GM10847 (cell line): ENCODE results near the gene C4orf50.

Source experiments
- POLR2A ChIP-seq: IDR thresholded peaks from 2 replicates; pipeline ENCODE4 v1.6.1; 2011; ENCODE audit not compliant: insufficient read length; ENCODE audit errors: extremely low read depth

Gene C4orf50

DNA sequence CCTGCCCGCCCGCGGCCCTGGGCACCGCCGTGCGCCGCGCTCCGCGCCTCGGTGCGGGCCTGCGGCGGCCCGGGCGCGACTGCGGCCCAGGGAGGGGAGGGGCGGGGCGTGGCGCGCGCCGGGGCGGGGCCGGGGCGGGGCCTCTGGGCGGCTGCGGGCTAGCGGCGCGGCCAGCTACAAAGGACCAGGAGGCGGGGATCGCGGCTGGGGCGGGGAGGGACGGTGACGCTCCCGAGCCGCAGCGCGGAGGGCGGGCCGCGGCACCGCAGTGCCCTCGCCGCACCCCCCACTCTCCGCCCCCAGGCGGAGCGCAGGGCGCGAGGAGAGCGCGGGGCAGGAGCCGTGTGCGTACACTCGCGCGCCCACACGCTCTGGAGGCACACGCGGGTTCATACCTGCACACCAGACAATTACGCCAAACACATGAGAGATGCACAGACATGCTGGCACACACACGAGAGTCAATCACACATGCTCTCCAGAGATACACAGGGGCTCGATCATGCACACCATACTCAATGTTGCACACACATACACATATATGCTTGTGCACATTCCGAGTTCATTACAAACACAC, 125.1 kb downstream of the C4orf50 start, which contains the start of gene CRMP1:
Gene CRMP1, minus strand, starts transcription at position 83 of the 577 bp plus-strand sequence. CDS start 117 bp downstream, outside the sequence.
- no peak for TF ChIP-seq POLR2A

GRCh38 chr4:5892323-5893003, 125.8 kb downstream of the C4orf50 start:
- no peak for TF ChIP-seq POLR2A

- no peak for TF ChIP-seq POLR2A
Observed at GRCh38 chr4:5891563-5892322, 126.5 kb downstream of the C4orf50 start.

- no peak for TF ChIP-seq POLR2A
Observed at GRCh38 chr4:5890063-5890727, 128.0 kb downstream of the C4orf50 start.

GRCh38 chr4:5889002-5889696, 129.1 kb downstream of the C4orf50 start:
- no peak for TF ChIP-seq POLR2A

DNA sequence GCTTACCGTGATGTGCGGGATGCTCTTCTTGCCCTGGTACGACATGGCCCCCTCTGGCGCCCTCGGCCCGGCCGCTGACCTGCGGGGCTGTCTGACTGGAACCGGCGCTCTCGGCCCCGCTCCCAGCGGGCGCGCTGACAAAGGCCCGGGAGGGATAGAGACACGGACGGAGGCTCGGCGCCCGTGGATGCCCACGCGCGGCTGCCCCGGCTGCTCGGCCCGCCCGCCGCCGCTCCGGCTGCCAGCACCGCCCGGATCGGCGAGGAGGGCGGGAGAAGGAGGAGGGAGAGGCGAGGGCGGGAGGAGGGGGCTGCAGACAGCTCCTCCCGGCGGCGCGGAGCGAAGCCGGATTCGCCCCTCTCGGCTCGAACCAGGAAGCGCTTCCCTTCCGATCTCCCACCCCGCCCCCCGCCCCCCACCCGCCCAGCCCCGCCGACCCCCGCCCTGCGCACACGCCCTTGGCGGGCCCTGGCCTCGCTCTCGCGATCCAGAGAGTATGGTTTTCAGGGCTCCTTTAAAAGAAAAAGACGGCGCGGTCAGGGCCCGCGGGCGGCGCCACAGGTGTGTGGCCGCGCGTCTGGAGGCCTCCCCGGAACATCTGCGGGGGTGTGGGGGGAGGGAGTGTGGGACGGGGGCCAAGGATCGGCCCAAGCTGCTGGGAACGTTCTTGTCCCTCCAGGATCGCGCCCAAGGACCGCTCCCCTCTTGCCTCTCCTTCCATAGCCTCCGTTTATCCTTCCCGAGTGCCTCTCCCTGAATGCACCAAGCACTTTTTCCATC, 129.8 kb downstream of the C4orf50 start:
- no peak for TF ChIP-seq POLR2A

- no peak for TF ChIP-seq POLR2A
Observed at GRCh38 chr4:5887361-5888221, 130.6 kb downstream of the C4orf50 start.

GRCh38 chr4:5887011-5887360, 131.2 kb downstream of the C4orf50 start:
- TF ChIP-seq POLR2A: no peak

DNA sequence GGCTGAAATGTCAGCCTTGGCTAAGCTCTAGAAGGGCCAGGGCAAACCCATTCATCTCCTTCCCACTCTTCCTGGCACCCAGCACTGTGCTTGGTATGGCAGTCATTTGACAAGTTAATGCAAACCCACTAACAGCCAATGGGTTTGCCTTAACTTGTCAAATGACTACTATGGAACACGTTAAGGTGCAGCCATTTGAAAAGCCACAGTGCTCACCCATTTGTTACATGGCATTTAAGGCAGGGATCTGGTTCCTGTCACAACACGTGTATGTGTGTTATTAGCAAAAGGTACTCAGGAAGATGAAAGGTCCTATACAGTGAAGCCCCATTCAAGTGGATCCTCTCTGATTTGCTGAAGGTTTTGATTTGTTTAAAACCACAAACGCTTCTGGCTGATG, 132.5 kb downstream of the C4orf50 start:
- no peak for TF ChIP-seq POLR2A

DNA sequence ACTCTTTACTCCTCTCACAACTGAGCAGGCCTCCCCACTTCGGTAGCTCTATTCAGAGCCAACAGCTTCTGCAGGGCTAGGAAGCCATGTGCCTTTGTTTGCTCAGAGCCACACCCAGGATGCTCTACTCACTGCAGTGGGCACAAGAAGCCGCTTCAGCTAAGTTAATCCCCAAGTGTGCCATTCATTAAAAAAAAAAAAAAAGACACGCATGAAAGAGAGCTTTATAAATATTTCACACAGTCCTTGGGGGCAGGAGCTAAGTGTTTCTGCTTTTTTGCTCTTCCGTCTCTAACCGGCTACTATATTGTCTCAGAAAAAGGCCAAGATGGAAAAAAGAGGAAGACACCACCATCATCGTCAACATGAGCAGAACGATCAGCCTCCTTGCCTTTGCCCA, 133.4 kb downstream of the C4orf50 start:
- no peak for TF ChIP-seq POLR2A

DNA sequence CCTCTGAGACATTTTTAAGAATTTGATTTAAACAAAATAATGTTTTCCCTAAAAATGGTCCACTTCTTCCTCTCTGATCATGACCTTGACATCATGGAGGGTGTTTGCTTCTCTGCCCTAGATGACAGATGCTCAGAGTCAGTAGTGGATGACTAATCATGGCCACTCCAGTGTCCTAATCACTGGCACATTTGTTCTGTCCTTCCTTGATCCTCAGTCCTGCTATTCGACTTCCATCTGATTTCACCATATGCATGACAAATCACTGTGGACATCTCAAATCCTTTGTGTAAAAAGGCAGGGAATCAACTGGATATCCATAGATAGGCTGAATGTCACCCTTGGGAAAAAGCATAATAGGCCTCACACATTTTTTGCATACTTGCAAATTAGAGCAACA, 134.3 kb downstream of the C4orf50 start:
- no peak for TF ChIP-seq POLR2A

DNA sequence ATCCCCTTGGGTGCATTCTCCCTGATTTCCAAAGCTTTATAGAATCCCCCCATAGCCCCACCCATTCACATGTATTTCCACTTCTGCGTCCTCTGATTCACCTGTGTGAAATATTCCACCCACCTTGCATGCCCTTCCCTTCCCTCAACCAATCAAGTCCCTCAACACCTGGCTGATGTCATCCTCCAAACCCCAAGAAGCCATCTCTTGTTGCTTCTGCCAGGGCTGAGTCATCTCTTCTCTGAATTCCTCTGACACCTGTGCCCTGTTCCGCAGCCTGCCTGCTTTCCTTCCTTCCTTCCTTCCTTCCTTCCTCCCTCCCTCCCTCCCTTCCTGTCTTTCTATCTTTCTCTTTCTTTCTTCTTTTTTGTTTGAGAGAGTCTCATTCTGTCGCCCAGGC, 135.3 kb downstream of the C4orf50 start:
- TF ChIP-seq POLR2A: no peak

- TF ChIP-seq POLR2A: no peak
Observed at GRCh38 chr4:5881340-5881739, 136.9 kb downstream of the C4orf50 start.
